GM10847 (cell line): ENCODE results near the gene PI4KB.

ENCODE experiments used
- POLR2A ChIP-seq: IDR thresholded peaks from 2 replicates; pipeline ENCODE4 v1.6.1; 2011; ENCODE audit not compliant: insufficient read length; ENCODE audit errors: extremely low read depth

The PI4KB gene

DNA sequence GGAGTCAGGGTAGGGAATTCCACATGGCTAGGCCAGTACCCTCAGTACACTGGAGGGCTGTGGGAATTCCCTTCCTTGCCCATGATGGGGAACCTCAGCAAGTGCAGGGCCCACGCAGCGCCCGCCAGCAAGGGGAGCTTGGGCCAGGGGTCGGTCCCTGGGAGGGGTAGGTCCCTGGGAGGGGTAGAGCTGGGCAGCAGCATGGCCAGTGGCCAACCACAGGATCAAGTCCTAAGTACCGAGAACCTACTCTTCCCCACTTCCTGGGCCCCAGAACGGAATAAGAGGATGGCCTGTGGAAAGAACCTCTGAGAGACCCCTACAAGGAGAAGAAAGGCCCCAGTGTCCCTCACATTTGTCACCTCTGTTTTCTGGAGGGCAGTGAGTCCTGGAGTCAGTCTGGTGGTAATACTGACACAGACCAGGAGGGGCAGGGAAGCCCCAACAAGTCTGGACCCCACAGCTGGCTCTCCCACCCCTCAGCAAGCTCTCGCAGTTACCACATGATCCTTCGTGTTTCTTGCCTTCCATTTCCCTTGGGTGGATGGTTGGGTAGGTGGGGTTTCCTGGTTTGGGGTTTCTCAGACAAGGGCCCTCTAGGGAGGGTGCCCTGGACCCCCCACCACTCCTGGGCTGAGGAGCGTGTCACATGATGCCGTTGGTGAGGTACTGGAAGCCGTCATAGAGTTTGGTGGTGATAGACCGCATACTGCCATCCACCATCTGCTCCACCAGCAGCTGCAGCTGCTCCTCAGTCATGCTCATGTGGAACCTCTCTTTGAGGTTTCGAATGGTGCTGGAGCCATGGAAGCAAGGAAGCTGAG lies 34.8 kb downstream of the PI4KB start:
- TF ChIP-seq POLR2A, result no peak

GRCh38 chr1:151290709-151291303 lies 36.4 kb downstream of the PI4KB start:
- no peak for TF ChIP-seq POLR2A

- no peak for TF ChIP-seq POLR2A
Measured at GRCh38 chr1:151289991-151290708, 37.1 kb downstream of the PI4KB start.

DNA sequence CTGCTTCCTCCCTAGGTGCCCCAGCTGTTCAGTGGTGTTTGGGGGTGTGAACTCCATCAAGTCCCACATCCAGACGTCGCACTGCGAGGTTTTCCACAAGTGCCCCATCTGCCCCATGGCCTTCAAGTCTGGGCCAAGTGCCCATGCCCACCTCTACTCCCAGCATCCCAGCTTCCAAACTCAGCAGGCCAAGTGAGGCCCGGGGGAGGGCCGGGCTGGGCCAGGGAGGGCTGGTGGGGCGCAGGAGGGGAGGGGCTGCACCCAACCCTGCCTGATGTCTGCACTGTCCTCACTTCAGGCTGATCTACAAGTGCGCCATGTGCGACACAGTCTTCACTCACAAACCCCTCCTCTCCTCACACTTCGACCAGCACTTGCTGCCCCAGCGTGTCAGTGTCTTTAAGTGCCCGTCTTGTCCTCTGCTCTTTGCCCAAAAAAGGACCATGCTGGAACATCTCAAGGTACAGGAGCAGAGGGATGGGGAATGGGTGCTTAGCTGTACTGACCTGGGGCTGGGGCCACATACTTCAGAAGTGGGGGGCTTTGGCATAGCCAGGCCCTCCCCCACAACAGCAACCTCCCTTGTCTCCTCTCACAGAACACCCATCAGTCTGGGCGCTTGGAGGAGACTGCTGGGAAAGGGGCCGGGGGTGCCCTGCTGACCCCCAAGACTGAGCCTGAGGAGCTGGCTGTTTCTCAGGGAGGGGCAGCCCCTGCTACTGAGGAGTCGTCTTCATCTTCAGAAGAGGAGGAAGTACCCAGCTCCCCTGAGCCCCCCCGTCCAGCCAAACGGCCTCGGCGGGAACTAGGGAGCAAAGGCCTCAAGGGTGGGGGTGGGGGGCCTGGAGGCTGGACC lies 37.9 kb downstream of the PI4KB start:
- no peak for TF ChIP-seq POLR2A

DNA sequence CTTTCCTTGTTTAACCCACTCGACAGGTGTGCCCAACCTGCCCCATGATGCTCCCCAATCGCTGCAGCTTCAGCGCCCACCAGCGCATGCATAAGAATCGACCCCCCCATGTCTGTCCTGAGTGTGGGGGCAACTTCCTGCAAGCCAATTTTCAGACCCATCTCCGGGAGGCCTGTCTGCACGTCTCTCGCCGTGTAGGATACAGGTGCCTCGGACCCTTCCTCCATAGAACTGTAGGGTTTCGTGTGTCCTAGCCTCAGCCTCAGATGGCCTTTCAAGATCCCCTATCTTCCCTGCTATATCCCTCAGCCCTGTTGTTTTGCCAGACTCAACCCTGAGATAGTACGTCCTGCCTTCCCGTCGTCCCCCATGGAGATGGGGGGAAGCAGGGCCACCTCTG lies 38.7 kb downstream of the PI4KB start:
- no peak for TF ChIP-seq POLR2A

GRCh38 chr1:151287767-151288500 lies 39.3 kb downstream of the PI4KB start:
- TF ChIP-seq POLR2A, result no peak

GRCh38 chr1:151287341-151287699 lies 39.9 kb downstream of the PI4KB start:
- no peak for TF ChIP-seq POLR2A

DNA sequence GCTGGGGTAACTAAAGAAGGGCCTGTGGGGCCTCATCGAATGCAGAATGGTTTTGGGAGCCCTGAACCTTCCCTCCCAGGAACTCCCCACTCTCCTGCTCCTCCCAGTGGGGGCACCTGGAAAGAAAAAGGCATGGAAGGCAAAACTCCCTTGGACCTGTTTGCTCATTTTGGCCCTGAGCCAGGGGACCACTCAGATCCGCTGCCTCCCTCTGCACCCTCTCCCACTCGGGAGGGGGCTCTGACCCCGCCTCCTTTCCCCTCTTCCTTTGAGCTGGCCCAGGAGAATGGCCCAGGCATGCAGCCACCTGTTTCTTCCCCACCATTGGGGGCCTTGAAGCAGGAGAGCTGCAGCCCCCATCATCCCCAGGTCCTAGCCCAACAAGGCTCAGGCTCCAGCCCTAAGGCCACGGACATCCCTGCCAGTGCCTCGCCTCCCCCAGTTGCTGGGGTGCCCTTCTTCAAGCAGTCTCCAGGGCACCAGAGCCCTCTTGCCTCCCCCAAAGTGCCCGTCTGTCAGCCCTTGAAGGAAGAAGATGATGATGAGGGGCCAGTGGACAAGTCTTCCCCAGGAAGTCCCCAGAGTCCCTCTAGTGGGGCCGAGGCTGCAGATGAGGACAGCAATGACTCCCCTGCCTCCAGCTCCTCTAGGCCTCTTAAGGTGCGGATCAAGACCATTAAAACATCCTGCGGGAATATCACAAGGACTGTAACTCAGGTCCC lies 40.4 kb downstream of the PI4KB start:
- TF ChIP-seq POLR2A, result no peak

GRCh38 chr1:151284013-151284577 lies 43.1 kb downstream of the PI4KB start:
- TF ChIP-seq POLR2A, result no peak

GRCh38 chr1:151282883-151283725 lies 44.1 kb downstream of the PI4KB start:
- TF ChIP-seq POLR2A, result no peak

DNA sequence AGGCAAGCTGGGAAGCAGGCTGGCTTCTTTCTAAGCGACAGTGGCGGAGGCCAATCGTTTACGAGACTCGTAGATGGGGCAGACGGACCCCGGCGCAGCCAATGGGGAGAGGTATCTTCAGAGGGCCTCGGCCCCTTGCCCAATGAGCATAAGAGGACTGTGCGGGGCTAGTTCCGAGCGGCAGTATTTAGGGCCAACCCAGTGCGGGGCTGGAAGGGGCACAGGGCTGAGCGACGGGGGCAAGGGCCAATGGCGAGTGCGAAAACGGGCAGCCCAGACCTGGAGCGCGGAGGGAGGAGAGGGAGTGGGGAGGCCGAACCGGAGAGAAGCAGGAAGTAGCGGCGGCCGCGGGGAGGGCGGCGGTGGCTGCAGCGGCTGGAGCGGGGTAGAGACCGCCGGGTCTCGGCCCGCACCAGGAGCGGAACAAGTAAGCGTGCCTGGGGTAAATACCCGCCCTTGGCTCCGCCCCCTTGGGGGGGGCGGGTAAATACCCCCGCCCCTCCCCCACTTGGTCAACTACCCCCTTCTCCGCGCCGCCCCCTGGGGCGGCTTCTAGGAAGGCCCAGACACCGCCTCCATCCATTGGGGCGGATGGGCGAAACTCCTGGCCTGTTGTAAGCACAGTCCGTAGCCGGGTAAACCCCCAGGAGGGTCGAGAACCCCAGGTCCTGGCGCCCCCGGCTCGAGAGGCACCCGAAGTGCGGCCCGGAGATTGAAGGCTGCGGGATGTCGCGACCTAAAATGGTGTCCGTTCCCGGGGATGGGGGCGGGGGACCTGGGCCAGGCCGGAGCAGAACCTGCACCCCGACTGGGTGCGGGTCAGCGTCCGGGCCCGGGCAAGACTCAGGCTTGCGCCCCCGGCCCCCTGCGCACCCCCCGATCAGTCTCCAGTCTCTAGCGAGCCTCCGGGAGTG lies 45.0 kb downstream of the PI4KB start, which contains the start of gene ZNF687:
ZNF687 (plus strand) TSS at position 331 of the 914 bp plus-strand sequence. CDS start 3,993 bp downstream, outside the sequence.
- TF ChIP-seq POLR2A, result peak; percentile 67
